GM18526 (cell line): ENCODE measurements around the gene PPM1E.

Experiments used
- POLR2A ChIP-seq: IDR thresholded peaks from 3 replicates; pipeline ENCODE4 v1.6.1; 2011; ENCODE audit not compliant: insufficient read length; ENCODE audit errors: extremely low read depth

The PPM1E gene

DNA sequence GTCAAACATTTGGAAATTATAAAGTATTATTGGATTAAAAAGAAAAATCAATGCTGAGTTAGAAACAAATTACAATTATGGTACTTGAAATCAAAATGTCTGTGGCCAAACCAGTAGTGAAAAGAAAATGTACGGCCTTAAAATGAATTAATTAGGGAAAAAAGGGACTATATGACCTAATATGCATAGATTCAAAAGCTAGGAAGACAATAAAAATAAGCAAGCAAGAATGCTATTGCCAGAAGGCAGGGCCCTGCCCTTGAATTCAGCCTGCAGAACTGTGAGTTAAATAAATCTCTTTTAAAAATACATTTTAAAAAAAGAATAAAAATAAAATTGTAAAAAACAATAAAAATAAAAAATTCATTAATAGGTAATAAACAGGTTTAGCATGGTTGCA is 262.4 kb downstream of the PPM1E start:
- no peak for TF ChIP-seq POLR2A

DNA sequence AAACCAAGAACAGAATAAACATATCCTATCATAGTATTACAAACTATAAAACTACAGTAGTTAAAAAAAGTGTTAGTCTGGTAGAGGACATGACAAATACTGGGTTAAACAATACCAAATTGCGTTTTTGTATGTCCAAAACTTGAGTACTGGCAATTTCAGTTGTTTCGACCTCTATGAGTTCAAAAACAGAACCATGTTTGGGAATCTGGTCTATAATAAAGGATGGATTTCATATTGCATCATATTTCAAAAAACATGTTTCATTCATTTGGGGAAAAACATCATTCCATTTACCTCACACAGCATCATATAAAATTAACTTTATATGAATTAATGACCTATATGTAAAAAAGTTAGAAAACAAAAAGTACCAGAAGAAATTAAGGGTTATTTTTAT is 269.3 kb downstream of the PPM1E start:
- no peak for TF ChIP-seq POLR2A

DNA sequence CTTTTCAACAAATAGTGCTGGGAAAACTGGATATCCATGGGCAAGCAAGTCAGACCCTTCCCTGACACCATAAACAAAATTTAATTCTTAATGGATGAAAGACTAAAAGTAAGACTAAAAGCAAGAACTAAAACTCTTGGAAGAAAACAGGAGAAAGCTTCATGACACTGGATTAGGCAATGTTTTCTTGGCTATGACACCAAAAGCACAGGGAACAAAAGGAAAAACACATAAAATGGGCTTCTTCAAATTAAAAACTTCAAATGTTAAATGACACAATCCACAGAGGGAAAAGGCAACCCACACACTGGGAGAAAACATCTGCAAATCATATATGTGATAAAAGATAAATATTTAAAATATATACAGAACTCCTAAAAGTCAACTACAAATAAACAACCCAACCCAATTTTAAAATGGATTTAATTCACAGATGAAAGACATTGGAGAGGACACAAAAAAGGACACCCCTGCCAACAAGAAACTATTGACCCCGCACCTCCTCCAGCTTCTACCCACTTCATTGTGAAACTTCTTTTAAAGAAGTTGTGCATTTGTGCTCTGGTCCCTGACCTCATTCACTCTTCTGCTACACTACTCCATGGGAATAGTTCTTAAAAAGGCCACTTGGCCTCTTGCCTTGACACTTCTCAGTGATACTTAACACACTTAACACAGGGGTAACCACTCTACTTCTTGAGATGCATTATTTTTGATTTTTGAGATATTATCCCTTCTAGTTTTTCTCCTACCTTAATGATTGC is 270.7 kb downstream of the PPM1E start:
- TF ChIP-seq POLR2A, result no peak

DNA sequence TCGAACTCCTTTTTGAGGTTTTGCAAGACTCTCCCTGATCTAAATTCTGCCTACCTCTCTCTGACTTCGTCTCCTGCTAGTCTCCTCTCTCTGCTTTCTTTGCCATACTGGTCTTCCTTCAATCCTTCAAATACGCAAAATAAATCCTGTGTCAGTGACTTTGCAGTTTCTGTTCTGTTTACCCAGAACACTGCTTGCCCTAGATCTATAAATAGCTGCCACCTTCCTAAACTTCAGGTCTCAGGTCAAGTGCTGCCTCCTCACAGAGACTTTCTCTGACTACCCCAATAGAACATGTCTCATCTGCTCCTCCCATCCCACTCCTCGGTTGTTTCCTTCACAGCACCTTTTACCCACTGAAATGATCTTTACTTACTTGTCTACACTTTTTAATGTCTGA is 272.1 kb downstream of the PPM1E start:
- TF ChIP-seq POLR2A, result no peak

DNA sequence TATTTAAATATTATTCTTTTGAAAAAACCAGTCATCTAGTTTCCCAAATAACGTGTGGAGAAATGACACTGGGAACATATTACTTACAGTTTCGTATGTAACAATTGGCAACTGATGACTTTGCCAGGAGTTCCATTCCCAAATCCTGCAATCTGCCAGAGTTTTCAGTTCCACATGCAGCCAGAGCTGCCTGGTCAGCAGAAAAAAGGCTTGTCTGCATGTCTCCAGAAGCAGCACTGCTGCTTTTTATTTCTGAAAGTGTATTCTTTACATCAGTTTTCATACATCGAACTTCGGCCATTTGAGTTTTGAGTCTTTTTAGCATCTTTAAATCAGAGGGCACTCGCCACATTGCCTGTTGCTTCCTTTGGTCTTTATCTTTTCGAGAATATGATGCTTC is 272.7 kb downstream of the PPM1E start:
- TF ChIP-seq POLR2A, result no peak

DNA sequence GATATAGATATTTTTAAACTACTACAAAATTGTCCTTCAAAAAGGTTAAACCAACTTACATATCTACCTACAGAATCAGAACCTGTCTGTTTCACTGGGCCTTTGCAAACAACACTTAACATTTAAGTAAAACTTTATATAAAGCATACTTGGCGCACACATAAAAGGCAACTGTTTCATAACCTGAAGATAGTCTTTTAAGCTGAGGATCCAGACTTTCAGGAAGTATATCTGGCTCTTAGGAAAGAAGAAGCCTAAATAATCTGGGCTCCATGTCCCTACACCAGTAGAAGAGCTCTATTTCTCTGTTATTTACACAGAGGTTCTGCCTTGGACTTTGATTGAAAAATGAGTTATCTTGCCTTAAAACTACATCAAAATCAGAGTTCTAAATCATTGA is 275.2 kb downstream of the PPM1E start:
- no peak for TF ChIP-seq POLR2A
